ENCODE measurements around the gene NFKB1. TPM values are rescaled to one million over a fixed set of nuclear protein-coding genes. Genes with fewer than 3 reads are reported as not detected.

The NFKB1 gene
- polyA plus RNA-seq, 1 donor from 2014 or later, result 8.6 TPM

DNA sequence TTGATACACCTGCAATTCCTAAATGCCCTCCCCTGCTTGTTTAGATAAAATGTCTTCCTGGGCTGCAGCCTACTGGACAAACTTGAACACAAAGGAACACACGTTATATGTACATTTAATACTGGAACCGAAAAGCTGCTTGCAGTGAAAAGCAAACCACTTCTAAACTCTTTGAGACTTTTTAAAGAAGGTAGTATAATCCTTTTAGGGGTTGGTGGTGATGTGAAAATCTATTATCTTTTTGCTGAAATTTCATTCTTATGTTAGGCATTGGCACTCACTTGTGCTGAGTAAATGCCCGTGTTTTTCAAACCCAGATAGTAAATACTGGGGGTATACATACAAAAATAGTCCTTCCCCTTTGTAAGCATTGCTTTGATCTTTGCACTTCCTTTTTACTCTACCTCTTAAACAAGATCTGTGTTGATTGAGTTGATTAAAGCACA is 2.2 kb downstream of the NFKB1 start:
- Histone ChIP-seq H3K4me2 (ENCODE audit: low read length) (no peak overlapping the region), H3K27ac (ENCODE audit: low read length) (no peak overlapping the region), H3K9me3 (ENCODE audit: low read length) (no peaks in the 10 kb centered on the region), H4K20me1 (ENCODE audit: insufficient read depth) (no peaks in the 10 kb centered on the region), H3F3A (ENCODE audit: insufficient read depth, low read length, poor library complexity, severe bottlenecking) (no peaks in the 10 kb centered on the region), H3K4me3 (ENCODE audit: low read length) (no peak overlapping the region), H2AFZ (ENCODE audit: low read depth, low read length) (no peak overlapping the region), H3K27me3 (ENCODE audit: insufficient read depth, low read depth, low read length) (no peaks in the 10 kb centered on the region), H3K9ac (ENCODE audit: low read length) (no peak overlapping the region), H3K36me3 (ENCODE audit: insufficient read depth, low read length) (no peaks in the 10 kb centered on the region), H3K79me2 (replicated peaks; ENCODE audit: insufficient read depth, low read length) (no peaks in the 10 kb centered on the region), H3K9me2 (ENCODE audit: insufficient read depth, low read length) (no peaks in the 10 kb centered on the region)
- TF ChIP-seq POLR2AphosphoS5 (IDR thresholded peaks at IDR 0.05) (no peak), TAF1 (IDR thresholded peaks at IDR 0.05; ENCODE audit: low read depth) (no peak), SMC3 (conservative IDR thresholded peaks at IDR 0.05; ENCODE audit: poor library complexity) (no peak), MXI1 (conservative IDR thresholded peaks at IDR 0.05; ENCODE audit: poor library complexity, severe bottlenecking) (no peak), EZH2 (IDR thresholded peaks at IDR 0.05; ENCODE audit: borderline replicate concordance, insufficient read depth, low read length, poor library complexity, severe bottlenecking) (no peak), EP300 (conservative IDR thresholded peaks at IDR 0.05; ENCODE audit: poor library complexity, severe bottlenecking) (no peak), RAD21 (conservative IDR thresholded peaks at IDR 0.05) (no peak)
- TF ChIP-seq, protein P1, sequence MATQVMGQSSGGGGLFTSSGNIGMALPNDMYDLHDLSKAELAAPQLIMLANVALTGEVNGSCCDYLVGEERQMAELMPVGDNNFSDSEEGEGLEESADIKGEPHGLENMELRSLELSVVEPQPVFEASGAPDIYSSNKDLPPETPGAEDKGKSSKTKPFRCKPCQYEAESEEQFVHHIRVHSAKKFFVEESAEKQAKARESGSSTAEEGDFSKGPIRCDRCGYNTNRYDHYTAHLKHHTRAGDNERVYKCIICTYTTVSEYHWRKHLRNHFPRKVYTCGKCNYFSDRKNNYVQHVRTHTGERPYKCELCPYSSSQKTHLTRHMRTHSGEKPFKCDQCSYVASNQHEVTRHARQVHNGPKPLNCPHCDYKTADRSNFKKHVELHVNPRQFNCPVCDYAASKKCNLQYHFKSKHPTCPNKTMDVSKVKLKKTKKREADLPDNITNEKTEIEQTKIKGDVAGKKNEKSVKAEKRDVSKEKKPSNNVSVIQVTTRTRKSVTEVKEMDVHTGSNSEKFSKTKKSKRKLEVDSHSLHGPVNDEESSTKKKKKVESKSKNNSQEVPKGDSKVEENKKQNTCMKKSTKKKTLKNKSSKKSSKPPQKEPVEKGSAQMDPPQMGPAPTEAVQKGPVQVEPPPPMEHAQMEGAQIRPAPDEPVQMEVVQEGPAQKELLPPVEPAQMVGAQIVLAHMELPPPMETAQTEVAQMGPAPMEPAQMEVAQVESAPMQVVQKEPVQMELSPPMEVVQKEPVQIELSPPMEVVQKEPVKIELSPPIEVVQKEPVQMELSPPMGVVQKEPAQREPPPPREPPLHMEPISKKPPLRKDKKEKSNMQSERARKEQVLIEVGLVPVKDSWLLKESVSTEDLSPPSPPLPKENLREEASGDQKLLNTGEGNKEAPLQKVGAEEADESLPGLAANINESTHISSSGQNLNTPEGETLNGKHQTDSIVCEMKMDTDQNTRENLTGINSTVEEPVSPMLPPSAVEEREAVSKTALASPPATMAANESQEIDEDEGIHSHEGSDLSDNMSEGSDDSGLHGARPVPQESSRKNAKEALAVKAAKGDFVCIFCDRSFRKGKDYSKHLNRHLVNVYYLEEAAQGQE (IDR thresholded peaks at IDR 0.05; ENCODE audit: borderline replicate concordance), result no peak
- TF ChIP-seq, protein P2, sequence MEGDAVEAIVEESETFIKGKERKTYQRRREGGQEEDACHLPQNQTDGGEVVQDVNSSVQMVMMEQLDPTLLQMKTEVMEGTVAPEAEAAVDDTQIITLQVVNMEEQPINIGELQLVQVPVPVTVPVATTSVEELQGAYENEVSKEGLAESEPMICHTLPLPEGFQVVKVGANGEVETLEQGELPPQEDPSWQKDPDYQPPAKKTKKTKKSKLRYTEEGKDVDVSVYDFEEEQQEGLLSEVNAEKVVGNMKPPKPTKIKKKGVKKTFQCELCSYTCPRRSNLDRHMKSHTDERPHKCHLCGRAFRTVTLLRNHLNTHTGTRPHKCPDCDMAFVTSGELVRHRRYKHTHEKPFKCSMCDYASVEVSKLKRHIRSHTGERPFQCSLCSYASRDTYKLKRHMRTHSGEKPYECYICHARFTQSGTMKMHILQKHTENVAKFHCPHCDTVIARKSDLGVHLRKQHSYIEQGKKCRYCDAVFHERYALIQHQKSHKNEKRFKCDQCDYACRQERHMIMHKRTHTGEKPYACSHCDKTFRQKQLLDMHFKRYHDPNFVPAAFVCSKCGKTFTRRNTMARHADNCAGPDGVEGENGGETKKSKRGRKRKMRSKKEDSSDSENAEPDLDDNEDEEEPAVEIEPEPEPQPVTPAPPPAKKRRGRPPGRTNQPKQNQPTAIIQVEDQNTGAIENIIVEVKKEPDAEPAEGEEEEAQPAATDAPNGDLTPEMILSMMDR (IDR thresholded peaks at IDR 0.05; ENCODE audit: poor library complexity, severe bottlenecking), result no peak

GRCh38 chr4:102503831-102504786 is 3.0 kb downstream of the NFKB1 start:
- Histone ChIP-seq H2AFZ (ENCODE audit: low read depth, low read length) (no peak overlapping the region), H3K27me3 (ENCODE audit: insufficient read depth, low read depth, low read length) (no peaks in the 10 kb centered on the region), H3K9me3 (ENCODE audit: low read length) (no peaks in the 10 kb centered on the region), H3K79me2 (replicated peaks; ENCODE audit: insufficient read depth, low read length) (no peaks in the 10 kb centered on the region), H3K4me2 (ENCODE audit: low read length) (no peak overlapping the region), H3K36me3 (ENCODE audit: insufficient read depth, low read length) (no peaks in the 10 kb centered on the region), H3K4me3 (ENCODE audit: low read length) (no peak overlapping the region), H3K9me2 (ENCODE audit: insufficient read depth, low read length) (no peaks in the 10 kb centered on the region), H3F3A (ENCODE audit: insufficient read depth, low read length, poor library complexity, severe bottlenecking) (no peaks in the 10 kb centered on the region), H3K9ac (ENCODE audit: low read length) (no peak overlapping the region), H3K27ac (ENCODE audit: low read length) (no peak overlapping the region), H4K20me1 (ENCODE audit: insufficient read depth) (no peaks in the 10 kb centered on the region)
- no peak for TF ChIP-seq RAD21 (conservative IDR thresholded peaks at IDR 0.05)
- no peak for TF ChIP-seq MXI1 (conservative IDR thresholded peaks at IDR 0.05; ENCODE audit: poor library complexity, severe bottlenecking)
- TF ChIP-seq POLR2AphosphoS5 (IDR thresholded peaks at IDR 0.05), result no peak
- TF ChIP-seq SMC3 (conservative IDR thresholded peaks at IDR 0.05; ENCODE audit: poor library complexity), result no peak
- TF ChIP-seq, protein P1 (IDR thresholded peaks at IDR 0.05; ENCODE audit: borderline replicate concordance), result no peak
- no peak for TF ChIP-seq EP300 (conservative IDR thresholded peaks at IDR 0.05; ENCODE audit: poor library complexity, severe bottlenecking)
- TF ChIP-seq EZH2 (IDR thresholded peaks at IDR 0.05; ENCODE audit: borderline replicate concordance, insufficient read depth, low read length, poor library complexity, severe bottlenecking), result no peak
- TF ChIP-seq, protein P2 (IDR thresholded peaks at IDR 0.05; ENCODE audit: poor library complexity, severe bottlenecking), result no peak
- TF ChIP-seq TAF1 (IDR thresholded peaks at IDR 0.05; ENCODE audit: low read depth), result no peak
